ENCODE results near the gene TTC4.

DNA sequence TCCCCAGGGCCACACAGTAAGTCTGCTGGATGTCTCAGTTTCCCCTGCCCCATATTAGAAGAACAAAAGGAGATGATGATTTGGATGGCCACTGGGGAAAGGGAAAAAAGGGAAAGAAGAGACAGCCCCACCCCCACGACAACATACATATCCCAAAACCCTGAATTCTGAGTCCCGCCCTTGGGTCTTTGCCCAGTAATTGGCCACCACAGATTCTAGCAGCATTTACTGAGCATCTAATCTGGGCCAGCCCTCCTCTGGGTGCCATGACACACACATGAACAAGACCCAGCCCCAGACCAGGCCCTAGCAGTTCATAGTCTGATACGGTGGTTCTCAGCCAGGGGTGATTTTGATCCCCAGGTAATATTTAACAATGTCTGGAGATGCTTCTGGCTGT is 5.2 kb upstream of the TTC4 start:
- TF ChIP-seq CTCF (IDR thresholded peaks at IDR 0.05) (no peak), POLR2A (IDR thresholded peaks at IDR 0.05) (no peak)
